MM.1S (cell line): Measurements from ENCODE around the gene INO80D.

Experiments used
- DNase-seq: peaks from one replicate; pipeline ENCODE4 v3.0.0-alpha.2; 2015
- H2AFZ ChIP-seq: fragments of 300-600 bp; sonication (generic); 2 replicates; pipeline ENCODE4 v1.6.0; 2016; ENCODE audit warnings: antibody characterized with exemption, low read length
- H3F3A ChIP-seq: fragments of 300-600 bp; sonication (generic); 2 replicates; pipeline ENCODE4 v1.6.1; 2016; ENCODE audit warnings: mild to moderate bottlenecking, antibody characterized with exemption, low read length, moderate library complexity, mixed read lengths; ENCODE audit not compliant: insufficient read depth
- H3K27ac ChIP-seq: fragments of 300-600 bp; sonication (generic); 2 replicates; pipeline ENCODE4 v1.5.1; 2016; ENCODE audit warnings: mild to moderate bottlenecking, low read length
- H3K27me3 ChIP-seq: fragments of 300-600 bp; sonication (generic); replicated peaks from 2 replicates; pipeline ENCODE4 v1.6.0; 2016; ENCODE audit warnings: low read length; ENCODE audit not compliant: insufficient read depth
- H3K36me3 ChIP-seq: fragments of 300-600 bp; sonication (generic); replicated peaks from 2 replicates; pipeline ENCODE4 v1.6.1; 2016; ENCODE audit warnings: mild to moderate bottlenecking, low read length, mixed read lengths; ENCODE audit not compliant: insufficient read depth
- H3K4me1 ChIP-seq: fragments of 300-600 bp; sonication (generic); 2 replicates; pipeline ENCODE4 v1.6.1; 2016; ENCODE audit warnings: low read length, mixed read lengths
- H3K4me2 ChIP-seq: fragments of 300-600 bp; sonication (generic); 2 replicates; pipeline ENCODE4 v1.6.0; 2016; ENCODE audit warnings: low read depth, low read length
- H3K4me3 ChIP-seq: fragments of 300-600 bp; sonication (generic); 2 replicates; pipeline ENCODE4 v1.5.1; 2016; ENCODE audit warnings: low read length, mixed read lengths
- H3K79me2 ChIP-seq: fragments of 300-600 bp; sonication (generic); 2 replicates; pipeline ENCODE4 v1.6.1; 2016; ENCODE audit warnings: mixed run types, low read length, mixed read lengths
- H3K9ac ChIP-seq: fragments of 300-600 bp; sonication (generic); 2 replicates; pipeline ENCODE4 v1.6.1; 2016; ENCODE audit warnings: low read length, mixed read lengths
- H3K9me2 ChIP-seq: fragments of 300-600 bp; sonication (generic); replicated peaks from 2 replicates; pipeline ENCODE4 v1.6.1; 2016; ENCODE audit warnings: mild to moderate bottlenecking, low read length, mixed read lengths; ENCODE audit not compliant: insufficient read depth
- H3K9me3 ChIP-seq: fragments of 300-600 bp; sonication (generic); replicated peaks from 2 replicates; pipeline ENCODE4 v1.6.1; 2016; ENCODE audit warnings: mild to moderate bottlenecking, low read length, mixed read lengths; ENCODE audit not compliant: insufficient read depth
- H4K20me1 ChIP-seq: fragments of 300-600 bp; sonication (generic); 2 replicates; pipeline ENCODE4 v1.6.1; 2016; ENCODE audit warnings: mild to moderate bottlenecking, low read length, moderate library complexity, mixed read lengths; ENCODE audit not compliant: insufficient read depth
- EZH2 ChIP-seq: fragments of 300-600 bp; sonication (generic); optimal IDR thresholded peaks from 2 replicates; pipeline ENCODE3; 2017; ENCODE audit warnings: low read depth, mild to moderate bottlenecking, antibody characterized with exemption, low read length, mixed read lengths
- EZH2phosphoT487 ChIP-seq: fragments of 300-600 bp; sonication (generic); IDR thresholded peaks from 2 replicates; pipeline ENCODE4 v1.6.1; 2018; ENCODE audit warnings: antibody characterized with exemption, low read length
- TF ChIP-seq, protein P1 (sequence below): fragments of 300-600 bp; sonication (generic); IDR thresholded peaks from 2 replicates; pipeline ENCODE4 v1.5.1; 2016; ENCODE audit warnings: antibody characterized with exemption, low read length, mixed read lengths

The INO80D gene

DNA sequence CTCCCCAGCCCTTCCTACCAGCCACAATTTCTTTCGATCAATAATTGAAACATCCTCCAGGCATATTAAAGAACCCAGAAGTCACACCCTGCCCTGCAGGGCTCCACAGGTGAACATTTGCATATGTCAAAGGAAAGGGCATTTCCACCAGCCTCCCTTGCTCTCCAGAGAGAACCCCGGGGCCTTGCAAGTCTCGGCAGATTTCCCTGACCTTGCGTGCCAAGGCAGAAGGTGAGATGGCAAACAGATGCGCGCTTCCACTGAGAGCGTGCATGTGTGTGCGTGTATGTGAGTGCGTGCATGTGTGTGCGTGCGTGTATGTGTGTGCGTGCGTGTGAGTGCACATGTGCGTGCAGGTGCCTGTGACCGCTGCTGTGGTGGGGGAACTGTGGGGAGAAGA is 120.3 kb downstream of the INO80D start:
- no peak overlapping the region for H3K4me3 ChIP-seq
- no peaks in the 10 kb centered on the region for H3K27me3 ChIP-seq
- no peak overlapping the region for H3K9ac ChIP-seq
- H3K36me3 ChIP-seq, result no peaks in the 10 kb centered on the region
- H3F3A ChIP-seq, result no peaks in the 10 kb centered on the region
- H3K9me3 ChIP-seq, result no peaks in the 10 kb centered on the region
- H3K9me2 ChIP-seq, result no peaks in the 10 kb centered on the region
- H2AFZ ChIP-seq, result no peak overlapping the region
- no peak overlapping the region for H3K4me2 ChIP-seq
- H3K4me1 ChIP-seq, result no peaks in the 10 kb centered on the region
- no peak for DNase-seq
- TF ChIP-seq, protein P1, sequence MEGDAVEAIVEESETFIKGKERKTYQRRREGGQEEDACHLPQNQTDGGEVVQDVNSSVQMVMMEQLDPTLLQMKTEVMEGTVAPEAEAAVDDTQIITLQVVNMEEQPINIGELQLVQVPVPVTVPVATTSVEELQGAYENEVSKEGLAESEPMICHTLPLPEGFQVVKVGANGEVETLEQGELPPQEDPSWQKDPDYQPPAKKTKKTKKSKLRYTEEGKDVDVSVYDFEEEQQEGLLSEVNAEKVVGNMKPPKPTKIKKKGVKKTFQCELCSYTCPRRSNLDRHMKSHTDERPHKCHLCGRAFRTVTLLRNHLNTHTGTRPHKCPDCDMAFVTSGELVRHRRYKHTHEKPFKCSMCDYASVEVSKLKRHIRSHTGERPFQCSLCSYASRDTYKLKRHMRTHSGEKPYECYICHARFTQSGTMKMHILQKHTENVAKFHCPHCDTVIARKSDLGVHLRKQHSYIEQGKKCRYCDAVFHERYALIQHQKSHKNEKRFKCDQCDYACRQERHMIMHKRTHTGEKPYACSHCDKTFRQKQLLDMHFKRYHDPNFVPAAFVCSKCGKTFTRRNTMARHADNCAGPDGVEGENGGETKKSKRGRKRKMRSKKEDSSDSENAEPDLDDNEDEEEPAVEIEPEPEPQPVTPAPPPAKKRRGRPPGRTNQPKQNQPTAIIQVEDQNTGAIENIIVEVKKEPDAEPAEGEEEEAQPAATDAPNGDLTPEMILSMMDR, result no peak
- TF ChIP-seq EZH2phosphoT487, result no peak
- TF ChIP-seq EZH2, result no peak
- H3K27ac ChIP-seq, result no peak overlapping the region
- H3K79me2 ChIP-seq, result no peaks in the 10 kb centered on the region
- no peaks in the 10 kb centered on the region for H4K20me1 ChIP-seq

DNA sequence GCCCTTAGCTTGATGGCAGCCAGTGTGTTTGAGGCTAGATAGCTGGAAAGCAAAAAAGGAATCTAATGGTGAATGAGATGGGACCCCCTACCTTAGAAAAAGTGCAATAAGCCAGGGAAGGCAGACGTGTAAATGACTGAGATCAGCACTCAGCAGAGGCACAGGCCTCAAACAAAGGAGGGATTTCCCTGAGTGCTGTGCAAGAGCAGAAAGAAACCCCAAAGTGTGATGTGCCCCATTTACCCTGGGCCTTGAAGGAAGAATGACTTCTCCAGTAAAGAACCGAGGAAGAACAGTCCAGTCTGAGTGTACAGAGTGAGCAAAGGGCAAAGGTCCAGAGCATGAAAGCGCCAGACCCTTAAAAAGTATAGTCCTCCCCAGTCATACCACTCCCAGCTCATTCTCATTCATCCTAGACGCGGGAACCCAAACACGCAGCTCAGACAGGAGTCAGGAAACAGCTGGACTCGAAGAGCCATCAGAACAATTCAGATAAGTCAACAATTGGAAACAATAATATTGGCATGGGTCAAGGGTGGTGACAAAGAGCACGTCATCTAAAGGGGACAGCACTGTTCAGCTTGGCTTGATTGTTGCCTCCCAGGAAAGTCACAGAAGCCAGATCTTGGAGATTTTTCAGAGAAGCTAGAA is 121.7 kb downstream of the INO80D start:
- Histone ChIP-seq H3K9me2 (no peaks in the 10 kb centered on the region), H3K4me2 (no peak overlapping the region)

DNA sequence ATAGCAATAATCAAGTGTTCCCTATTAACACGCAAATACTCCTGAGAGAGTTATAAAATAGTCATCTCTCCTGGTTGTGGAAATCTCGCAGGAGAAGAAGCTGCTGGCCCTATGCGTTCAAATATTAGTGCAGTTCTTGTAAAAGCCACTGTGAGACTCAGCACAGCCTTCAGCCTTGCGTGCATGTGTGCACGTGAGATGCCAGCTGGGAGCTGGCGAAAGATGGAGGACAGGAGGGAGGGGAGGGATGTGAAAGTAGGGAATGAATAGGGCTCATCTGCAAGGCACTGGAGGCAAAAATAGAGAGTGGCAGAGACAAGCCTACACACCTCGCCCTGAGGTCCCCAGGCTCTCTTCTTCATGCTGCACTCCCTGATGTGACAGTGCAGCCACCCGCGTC is 126.5 kb downstream of the INO80D start:
- Histone ChIP-seq H3K9me2 (no peaks in the 10 kb centered on the region), H3K79me2 (no peaks in the 10 kb centered on the region), H3K4me3 (no peak overlapping the region), H3K9me3 (no peaks in the 10 kb centered on the region), H3K27ac (no peak overlapping the region), H3F3A (no peaks in the 10 kb centered on the region), H3K27me3 (no peaks in the 10 kb centered on the region), H3K36me3 (no peaks in the 10 kb centered on the region), H3K4me2 (no peak overlapping the region), H2AFZ (no peak overlapping the region), H3K4me1 (no peaks in the 10 kb centered on the region), H3K9ac (no peak overlapping the region), H4K20me1 (no peaks in the 10 kb centered on the region)
- DNase-seq, result no peak
- no peak for TF ChIP-seq EZH2phosphoT487
- no peak for TF ChIP-seq EZH2

More for the DNA sequence above, 121.7 kb downstream of the INO80D start:
- Histone ChIP-seq H3K36me3 (no peaks in the 10 kb centered on the region), H3K4me1 (no peaks in the 10 kb centered on the region), H3K79me2 (no peaks in the 10 kb centered on the region), H3K4me3 (no peak overlapping the region), H2AFZ (no peak overlapping the region), H3F3A (no peaks in the 10 kb centered on the region), H3K9ac (no peak overlapping the region), H3K9me3 (no peaks in the 10 kb centered on the region), H3K27me3 (no peaks in the 10 kb centered on the region), H4K20me1 (no peaks in the 10 kb centered on the region), H3K27ac (no peak overlapping the region)
- DNase-seq, result no peak
- no peak for TF ChIP-seq EZH2
- TF ChIP-seq EZH2phosphoT487, result no peak
- TF ChIP-seq, protein P1, result no peak

DNA sequence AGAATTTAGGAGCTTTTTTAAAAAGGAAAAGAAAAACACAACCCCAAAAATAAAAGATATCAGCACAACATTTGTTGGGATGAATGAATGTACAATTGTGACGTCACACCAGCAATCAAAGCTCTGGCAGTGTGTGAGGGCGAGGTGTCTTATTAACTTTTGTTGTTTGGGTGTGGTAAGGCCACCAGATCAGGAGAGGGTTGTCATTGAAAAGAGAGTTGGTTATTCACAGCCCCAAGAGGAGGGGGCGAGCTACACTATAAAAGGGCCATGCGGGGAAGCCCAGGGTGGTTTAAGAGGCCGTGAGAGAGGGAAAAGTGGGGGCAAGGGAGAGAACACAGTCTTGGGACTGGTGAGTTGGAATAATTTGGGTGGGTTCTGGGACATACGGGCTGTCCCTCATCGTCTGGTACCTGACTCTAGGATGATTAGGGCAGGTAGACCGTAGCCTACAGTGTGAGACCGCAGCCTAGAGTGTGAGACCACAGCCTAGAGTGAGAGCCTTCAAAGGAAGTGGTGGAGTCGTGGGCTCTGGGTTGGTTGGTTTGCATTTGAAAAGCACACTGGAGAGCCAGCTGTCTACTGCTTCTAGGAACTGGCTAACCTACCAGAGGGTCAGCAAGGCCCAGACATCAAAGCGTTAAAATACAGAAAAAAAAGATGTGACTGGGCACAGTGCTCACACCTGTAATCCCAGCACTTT is 128.4 kb downstream of the INO80D start:
- H3K9me2 ChIP-seq, result no peaks in the 10 kb centered on the region
- DNase-seq, result no peak
- H4K20me1 ChIP-seq, result no peaks in the 10 kb centered on the region
- no peaks in the 10 kb centered on the region for H3F3A ChIP-seq
- TF ChIP-seq EZH2, result no peak
- TF ChIP-seq, protein P1, result no peak
- TF ChIP-seq EZH2phosphoT487, result no peak
- H3K9me3 ChIP-seq, result no peaks in the 10 kb centered on the region
- H3K4me1 ChIP-seq, result no peaks in the 10 kb centered on the region
- no peak overlapping the region for H3K4me2 ChIP-seq
- H3K27ac ChIP-seq, result no peak overlapping the region
- no peak overlapping the region for H3K4me3 ChIP-seq
- no peak overlapping the region for H2AFZ ChIP-seq
- H3K27me3 ChIP-seq, result no peaks in the 10 kb centered on the region
- no peaks in the 10 kb centered on the region for H3K79me2 ChIP-seq
- H3K36me3 ChIP-seq, result no peaks in the 10 kb centered on the region
- H3K9ac ChIP-seq, result no peak overlapping the region
